ENCODE results near the gene ECHS1.

The ECHS1 gene

GRCh38 chr10:133316732-133317131 lies 56.4 kb downstream of the ECHS1 start:
- no peak for FAIRE-seq

GRCh38 chr10:133316266-133316665 lies 56.9 kb downstream of the ECHS1 start:
- no peak for FAIRE-seq

GRCh38 chr10:133315847-133316246 lies 57.3 kb downstream of the ECHS1 start:
- no peak for FAIRE-seq

- no peak for FAIRE-seq
Observed at GRCh38 chr10:133314911-133315310, 58.2 kb downstream of the ECHS1 start.

GRCh38 chr10:133313192-133313591 lies 60.0 kb downstream of the ECHS1 start:
- no peak for FAIRE-seq

GRCh38 chr10:133312769-133313145 lies 60.4 kb downstream of the ECHS1 start:
- no peak for FAIRE-seq
